ENCODE results near the gene PSEN2.
A peak's percentile ranks its signal among the peaks of the same experiment; 100 is the strongest.

Gene PSEN2

GRCh38 chr1:226864311-226864710 lies 6.1 kb upstream of the PSEN2 start:
- DNase-seq: no peak

- no peak for DNase-seq
These were observed 4.8 kb upstream of the PSEN2 start for GRCh38 chr1:226865590-226865989.

- no peak for DNase-seq
These were observed 2.9 kb upstream of the PSEN2 start for GRCh38 chr1:226867461-226868054.

- DNase-seq: no peak
These were observed 1.7 kb upstream of the PSEN2 start for GRCh38 chr1:226868726-226869125.

- DNase-seq: peak in 1 of 58 donors; percentile 39
These were observed 403 bp upstream of the PSEN2 start for GRCh38 chr1:226870026-226870400.

- no peak for DNase-seq
These were observed 1.4 kb downstream of the PSEN2 start for GRCh38 chr1:226871636-226872327.

- DNase-seq: no peak
These were observed 2.0 kb downstream of the PSEN2 start for GRCh38 chr1:226872437-226872836.

- DNase-seq: no peak
These were observed 3.6 kb downstream of the PSEN2 start for GRCh38 chr1:226873771-226874578.

GRCh38 chr1:226874579-226875425 lies 4.4 kb downstream of the PSEN2 start:
- DNase-seq: no peak

GRCh38 chr1:226875641-226876295 lies 5.4 kb downstream of the PSEN2 start:
- peak in 1 of 58 donors; percentile 4 for DNase-seq

- DNase-seq: no peak
These were observed 7.3 kb downstream of the PSEN2 start for GRCh38 chr1:226877669-226878068.

GRCh38 chr1:226880372-226881287 lies 10.2 kb downstream of the PSEN2 start:
- no peak for DNase-seq

GRCh38 chr1:226881515-226882185 lies 11.2 kb downstream of the PSEN2 start:
- no peak for DNase-seq

- DNase-seq: no peak
These were observed 11.8 kb downstream of the PSEN2 start for GRCh38 chr1:226882187-226882586.

GRCh38 chr1:226882631-226883409 lies 12.4 kb downstream of the PSEN2 start:
- no peak for DNase-seq

GRCh38 chr1:226883630-226884029 lies 13.2 kb downstream of the PSEN2 start:
- DNase-seq: no peak

GRCh38 chr1:226884116-226884625 lies 13.8 kb downstream of the PSEN2 start:
- no peak for DNase-seq

Measured in anterior cingulate cortex (tissue), 58 donors.